Fibroblast of skin of left quadriceps (primary cell): ENCODE measurements around the gene ATP6V1B1.
"Not testable (repeated sequence)": the region's sequence is repeated elsewhere in the genome, so short reads cannot be mapped to it uniquely, and the experiment has no call there.

Experiments
- DNase-seq, 2 experiments: peaks; one replicate each; pipeline ENCODE4 v3.0.0-alpha.2; 2013; ENCODE audit warnings: low read depth in 2 of 2

ATP6V1B1 gene

GRCh38 chr2:70988726-70989648 lies 53.3 kb downstream of the ATP6V1B1 start:
- DNase-seq: no peak

- no peak for DNase-seq
Observed at GRCh38 chr2:70990216-70990615, 54.5 kb downstream of the ATP6V1B1 start.

GRCh38 chr2:70991142-70991541 lies 55.4 kb downstream of the ATP6V1B1 start:
- DNase-seq: no peak

GRCh38 chr2:70991742-70992141 lies 56.0 kb downstream of the ATP6V1B1 start:
- no peak for DNase-seq

GRCh38 chr2:70992945-70993853 lies 57.5 kb downstream of the ATP6V1B1 start:
- DNase-seq: no peak

- DNase-seq: no peak
Observed at GRCh38 chr2:70994009-70994698, 58.5 kb downstream of the ATP6V1B1 start.

- DNase-seq: peak; percentile 54 to 59
Observed at GRCh38 chr2:70994699-70995425, 59.2 kb downstream of the ATP6V1B1 start, which contains the start of gene TEX261. TSS of gene TEX261 (minus strand) at chr2:70994873. CDS start at chr2:70994757, 116 bp downstream.

- no peak for DNase-seq
Observed at GRCh38 chr2:70995426-70995729, 59.7 kb downstream of the ATP6V1B1 start.

- DNase-seq: not testable (repeated sequence)
Observed at GRCh38 chr2:70998885-70999284, 63.2 kb downstream of the ATP6V1B1 start.

GRCh38 chr2:70999362-70999761 lies 63.7 kb downstream of the ATP6V1B1 start:
- DNase-seq: no peak

GRCh38 chr2:70999931-71000330 lies 64.2 kb downstream of the ATP6V1B1 start:
- DNase-seq: not testable (repeated sequence)

GRCh38 chr2:71000780-71001591 lies 65.3 kb downstream of the ATP6V1B1 start:
- peak in 1 of 2 experiments; percentile 34 for DNase-seq

GRCh38 chr2:71001592-71001927 lies 65.9 kb downstream of the ATP6V1B1 start:
- no peak for DNase-seq

GRCh38 chr2:71001981-71002570 lies 66.4 kb downstream of the ATP6V1B1 start:
- DNase-seq: no peak

- no peak for DNase-seq
Observed at GRCh38 chr2:71003396-71003795, 67.7 kb downstream of the ATP6V1B1 start.

GRCh38 chr2:71003966-71004755 lies 68.5 kb downstream of the ATP6V1B1 start:
- no peak for DNase-seq

- no peak for DNase-seq
Observed at GRCh38 chr2:71004857-71005256, 69.2 kb downstream of the ATP6V1B1 start.

- no peak for DNase-seq
Observed at GRCh38 chr2:71005271-71006202, 69.8 kb downstream of the ATP6V1B1 start.
